ENCODE measurements around the gene CCDC38. TPM values are rescaled to one million over a fixed set of nuclear protein-coding genes. Genes with fewer than 3 reads are reported as not detected.
A peak's percentile ranks its signal among the peaks of the same experiment; 100 is the strongest.

The CCDC38 gene
- total RNA-seq, 4 donors from 2014 or later = not detected

DNA sequence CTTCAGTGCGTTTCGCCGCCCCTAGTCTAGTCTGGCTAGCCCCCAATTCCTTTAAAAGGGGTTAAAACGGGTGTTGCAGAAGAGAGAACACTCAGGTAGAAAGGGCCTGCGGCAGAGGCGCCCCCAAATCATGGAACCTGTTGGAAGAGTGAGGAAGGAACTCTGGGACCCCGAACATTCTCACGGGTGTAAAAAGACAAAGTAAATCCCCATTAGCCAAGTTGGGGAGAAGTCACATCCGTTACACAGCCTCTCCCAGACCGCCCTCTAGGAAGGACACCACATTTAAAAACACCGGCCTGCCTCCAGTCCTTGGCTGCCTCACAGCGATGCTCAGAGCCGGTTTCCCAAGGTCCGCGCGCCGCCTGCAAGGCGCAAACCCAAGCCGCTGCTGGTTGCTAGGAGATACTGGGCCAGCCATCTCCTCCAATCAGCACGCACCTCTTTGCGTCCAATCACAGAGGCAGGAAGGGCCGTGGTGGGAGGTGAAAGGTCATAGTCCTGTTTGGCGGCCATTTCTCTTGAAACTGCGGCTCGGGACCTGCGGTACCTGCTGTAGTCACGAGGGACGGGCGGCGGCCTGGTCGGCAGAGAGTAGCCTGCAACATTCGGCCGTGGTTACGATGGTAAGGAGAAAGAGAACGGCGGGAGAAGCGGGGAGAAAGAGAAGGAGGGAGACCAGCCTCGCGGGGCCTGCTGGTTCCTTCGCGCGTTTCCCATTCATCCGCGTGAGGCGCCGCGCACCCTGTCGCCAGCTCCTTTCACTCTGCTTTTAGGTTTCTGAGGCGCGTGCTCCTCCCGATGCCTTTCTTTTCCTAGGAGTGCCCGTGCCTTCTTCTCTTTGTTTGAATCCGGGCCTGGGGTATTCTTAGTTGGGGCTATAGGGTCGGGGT is 83.7 kb downstream of the CCDC38 start, which contains the start of gene SNRPF:
Gene SNRPF (plus strand): TSS at position 502 of the 893 bp plus-strand sequence. CDS start 122 bp downstream, at position 624.
- 0 to 1% methylated on average over 17 to 21 of the region's 54 CpGs for WGBS, 2 donors (ENCODE audit: low coverage in 1 of 2)
- H3K9me3 ChIP-seq = no peaks in the 10 kb centered on the region
- peaks cover 5 to 27% of the 10 kb centered on the region in 2 donors for H3K36me3 ChIP-seq
- TF ChIP-seq CTCF (IDR thresholded peaks at IDR 0.05) (peak in 2 of 4 experiments; percentile 30 to 34), POLR2AphosphoS5 (IDR thresholded peaks at IDR 0.05) (peak; percentile 63), EP300 (IDR thresholded peaks at IDR 0.05) (no peak), POLR2A (IDR thresholded peaks at IDR 0.05) (no peak)
- H3K4me3 ChIP-seq = peak within 1 kb of the TSS; percentile 85 to 86
- peak within 1 kb of the TSS; percentile 51 to 82 (median 78) for H3K27ac ChIP-seq
- ATAC-seq = peak; percentile 100
- H3K4me1 ChIP-seq = peaks cover 4 to 27% (median 16%) of the 10 kb centered on the region in 3 donors
- H3K27me3 ChIP-seq = peaks cover 6% of the 10 kb centered on the region

DNA sequence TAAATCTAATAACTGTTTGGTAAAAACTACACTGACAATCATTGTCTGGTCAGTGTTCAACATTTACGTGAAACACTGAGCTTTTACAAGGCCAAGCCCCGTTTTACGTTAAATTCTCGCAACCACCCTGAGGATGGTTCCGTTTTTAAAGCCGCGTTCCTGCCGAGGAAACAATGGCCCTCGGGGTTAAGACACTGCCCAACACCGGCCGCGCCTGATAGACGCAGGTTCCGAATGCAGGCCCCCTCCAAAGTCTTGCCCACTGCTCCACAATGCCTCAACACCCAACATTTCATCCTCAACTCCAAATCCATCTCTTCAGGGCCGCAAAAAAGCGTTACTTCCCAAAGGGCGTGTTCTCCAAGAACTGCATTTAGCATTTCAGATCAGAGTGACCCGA is 84.6 kb downstream of the CCDC38 start:
- peak overlapping the region in 1 of 2 donors; percentile 85 for H3K4me3 ChIP-seq
- H3K4me1 ChIP-seq = peaks cover 4 to 27% (median 16%) of the 10 kb centered on the region in 3 donors
- peaks cover 8% of the 10 kb centered on the region for H3K27me3 ChIP-seq
- H3K9me3 ChIP-seq = no peaks in the 10 kb centered on the region
- H3K27ac ChIP-seq = no peak overlapping the region
- WGBS, 2 donors (ENCODE audit: low coverage in 1 of 2) = 59% methylated on average over 11 to 17 of the region's 18 CpGs
- peaks cover 5 to 18% of the 10 kb centered on the region in 2 donors for H3K36me3 ChIP-seq
- TF ChIP-seq CTCF (IDR thresholded peaks at IDR 0.05) = no peak
- TF ChIP-seq EP300 (IDR thresholded peaks at IDR 0.05) = no peak
- TF ChIP-seq POLR2A (IDR thresholded peaks at IDR 0.05) = no peak
- no peak for TF ChIP-seq POLR2AphosphoS5 (IDR thresholded peaks at IDR 0.05)
- ATAC-seq = no peak

GRCh38 chr12:95857156-95857555 is 85.3 kb downstream of the CCDC38 start:
- Histone ChIP-seq H3K27ac (no peak overlapping the region), H3K36me3 (peaks cover 4 to 11% of the 10 kb centered on the region in 2 donors), H3K9me3 (no peaks in the 10 kb centered on the region), H3K27me3 (peaks cover 8% of the 10 kb centered on the region), H3K4me1 (peaks cover 4 to 27% (median 16%) of the 10 kb centered on the region in 3 donors), H3K4me3 (no peak overlapping the region)
- no peak for ATAC-seq
- WGBS, 2 donors (ENCODE audit: low coverage in 1 of 2) = 94 to 97% methylated on average over 7 of the region's 7 CpGs
- TF ChIP-seq CTCF (IDR thresholded peaks at IDR 0.05) (no peak), POLR2AphosphoS5 (IDR thresholded peaks at IDR 0.05) (no peak), POLR2A (IDR thresholded peaks at IDR 0.05) (no peak), EP300 (IDR thresholded peaks at IDR 0.05) (no peak)

DNA sequence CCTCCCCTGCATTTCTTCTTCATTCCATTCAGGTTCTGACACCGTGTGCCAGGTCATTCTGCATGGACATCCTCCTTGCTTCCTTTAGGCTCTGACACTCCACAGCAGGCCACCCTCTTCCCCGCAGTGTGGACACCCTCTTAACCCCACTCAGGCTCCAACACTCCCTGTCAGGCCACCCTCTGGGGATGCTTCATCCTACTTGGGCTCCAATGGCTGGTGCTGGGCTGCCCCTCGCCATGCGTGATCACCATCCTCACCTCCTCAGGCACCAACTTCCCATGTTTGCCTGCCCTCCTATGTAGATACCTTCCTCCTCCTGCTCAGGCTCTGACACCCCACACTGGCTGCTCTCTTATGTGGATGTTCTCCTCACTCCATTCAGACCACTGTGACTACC is 90.3 kb downstream of the CCDC38 start:
- no peak for ATAC-seq
- Histone ChIP-seq H3K27me3 (peaks cover 8% of the 10 kb centered on the region), H3K9me3 (no peaks in the 10 kb centered on the region)

More for the DNA sequence above, 90.3 kb downstream of the CCDC38 start:
- H3K27ac ChIP-seq = no peak overlapping the region
- WGBS, 2 donors (ENCODE audit: low coverage in 1 of 2) = 85 to 86% methylated on average over 2 to 4 of the region's 4 CpGs
- H3K36me3 ChIP-seq = no peaks in the 10 kb centered on the region
- no peaks in the 10 kb centered on the region for H3K4me1 ChIP-seq
- TF ChIP-seq EP300 (IDR thresholded peaks at IDR 0.05) (no peak), POLR2A (IDR thresholded peaks at IDR 0.05) (no peak), POLR2AphosphoS5 (IDR thresholded peaks at IDR 0.05) (no peak), CTCF (IDR thresholded peaks at IDR 0.05) (no peak)
- no peak overlapping the region for H3K4me3 ChIP-seq
